T-cell (primary cell): ENCODE results near the gene ZNF740. TPM values are rescaled to one million over a fixed set of nuclear protein-coding genes. Genes with fewer than 3 reads are reported as not detected.

Source experiments
- ATAC-seq, 4 experiments: fragments of 200-7000 bp in 3 of 4; fragments of 150-1000 bp in 1 of 4; cut with Tn5 transposase; replicated peaks in 1 of 4; 1 replicate in 3 of 4; 2 replicates in 1 of 4; pipeline ENCODE4 v1.10.0; 2021; ENCODE audit warnings: moderate library complexity in 3 of 4, mild to moderate bottlenecking in 2 of 4, moderate number of reproducible peaks in 1 of 4
- CTCF ChIA-PET, 2 donors: fragments of 300-600 bp; sonication (Branson Sonifier 250); formaldehyde crosslinking; loops; one replicate each; lab custom pipeline; 2022; ENCODE audit warnings: antibody characterized with exemption in 2 of 2; lab: Charles Lee
- POLR2A ChIA-PET, 2 donors: fragments of 300-600 bp; sonication (Branson Sonifier 250); formaldehyde crosslinking; loops; one replicate each; lab custom pipeline; 2022; ENCODE audit warnings: antibody characterized with exemption in 2 of 2; lab: Charles Lee
- DNase-seq, 35 experiments: peaks; one replicate each; pipeline versions ENCODE4 v3.0.0 to v3.0.0-alpha.2; 2013 to 2023
- H3K27ac ChIP-seq: one replicate; pipeline ENCODE4 v1.5.1; 2013; ENCODE audit warnings: low read length
- H3K27me3 ChIP-seq, 2 experiments: replicated peaks in 1 of 2; 1 replicate in 1 of 2; 2 replicates in 1 of 2; pipeline versions ENCODE4 v1.6.1 to v1.7.0; 2013; ENCODE audit warnings: low read length in 1 of 2, mixed read lengths in 1 of 2; ENCODE audit not compliant: control insufficient read depth in 2 of 2, insufficient read depth in 2 of 2; ENCODE audit errors: extremely low read depth in 1 of 2
- H3K36me3 ChIP-seq, 2 donors: 1 replicate in 1 of 2; 2 replicates in 1 of 2; pipeline versions ENCODE4 v1.6.1 to v1.7.0; 2013; ENCODE audit warnings: low read length in 1 of 2; ENCODE audit not compliant: control insufficient read depth in 2 of 2, insufficient read depth in 1 of 2; ENCODE audit errors: extremely low read depth in 1 of 2
- H3K4me1 ChIP-seq, 2 experiments: 1 replicate in 1 of 2; 2 replicates in 1 of 2; pipeline versions ENCODE4 v1.6.1 to v1.7.0; 2013; ENCODE audit warnings: low read length in 2 of 2, mixed read lengths in 1 of 2; ENCODE audit not compliant: insufficient read depth in 2 of 2, control insufficient read depth in 1 of 2; ENCODE audit errors: extremely low read depth in 1 of 2
- H3K4me3 ChIP-seq, 2 donors: 1 replicate in 1 of 2; 2 replicates in 1 of 2; pipeline versions ENCODE4 v1.5.1 to v1.7.0; 2013; ENCODE audit warnings: mild to moderate bottlenecking in 2 of 2, low read length in 1 of 2, moderate library complexity in 1 of 2; ENCODE audit not compliant: control insufficient read depth in 1 of 2; ENCODE audit errors: extremely low read depth in 1 of 2
- H3K9me3 ChIP-seq: 2 replicates; pipeline ENCODE4 v1.7.0; 2013
- H3K27ac Mint-ChIP-seq, 2 donors: one replicate each; pipeline ENCODE4 v1.8.0; 2020 to 2021; ENCODE audit warnings: mild to moderate bottlenecking in 2 of 2, mixed read lengths in 2 of 2
- H3K27me3 Mint-ChIP-seq, 2 donors: one replicate each; pipeline ENCODE4 v1.8.0; 2021 to 2022; ENCODE audit warnings: mixed read lengths in 2 of 2
- H3K36me3 Mint-ChIP-seq: one replicate; pipeline ENCODE4 v1.8.0; 2021; ENCODE audit warnings: mixed read lengths
- H3K4me1 Mint-ChIP-seq, 3 donors: one replicate each; pipeline ENCODE4 v1.8.0; 2020 to 2022; ENCODE audit warnings: mixed read lengths in 3 of 3, mild to moderate bottlenecking in 1 of 3
- H3K4me3 Mint-ChIP-seq, 3 donors: one replicate each; pipeline ENCODE4 v1.8.0; 2020 to 2022; ENCODE audit warnings: mild to moderate bottlenecking in 3 of 3, mixed read lengths in 3 of 3, moderate library complexity in 3 of 3
- H3K9me3 Mint-ChIP-seq, 3 donors: one replicate each; pipeline ENCODE4 v1.8.0; 2020 to 2022; ENCODE audit warnings: mixed read lengths in 3 of 3
- WGBS: methylation state at CpG from one replicate; pipeline ENCODE4 v1.1.5; 2013; ENCODE audit warnings: missing lambda C conversion rate; ENCODE audit not compliant: insufficient coverage; 5-methylcytosine and 5-hydroxymethylcytosine counted together
- total RNA-seq, 35 experiments: library from RNA in 6 of 35; stranded (reverse) in 6 of 35; fragments of 120-200 nt in 1 of 35; gene quantifications; one replicate each; pipeline versions ENCODE4 v1.2.1 to v1.2.4 and lab custom pipeline; 2013 to 2026

Gene ZNF740
- total RNA-seq, 5 donors from 2014 or later (not counting 1 experiment from before 2014, with no cell fraction given), result 36.4 to 94.2 (median 83.9) TPM

- peak overlapping the region; percentile 73 for H3K27ac ChIP-seq
- H3K9me3 ChIP-seq, result no peaks in the 10 kb centered on the region
- no peak overlapping the region for H3K4me3 ChIP-seq
- H3K27me3 Mint-ChIP-seq, result no peaks in the 10 kb centered on the region
- H3K4me3 Mint-ChIP-seq, result peak overlapping the region; percentile 11 to 42 (median 18)
- H3K36me3 Mint-ChIP-seq, result peaks cover 4% of the 10 kb centered on the region
- no peak for ATAC-seq
- 81% methylated on average over 3 of the region's 10 CpGs for WGBS
- H3K9me3 Mint-ChIP-seq, result no peaks in the 10 kb centered on the region
- peaks cover 0 to 2% of the 10 kb centered on the region in 2 donors for H3K36me3 ChIP-seq
- H3K4me1 ChIP-seq, result peaks cover 19 to 86% of the 10 kb centered on the region in 2 experiments
- peaks cover 50 to 74% (median 69%) of the 10 kb centered on the region in 3 donors for H3K4me1 Mint-ChIP-seq
- ChIA-PET POLR2A (no interaction called here), CTCF (interaction anchor here in 1 of 2 donors (1.3 kb wide), 1 partner anchor 10 kb away, joined by 3 read pairs; no protein-coding TSS in a partner anchor)
- H3K27ac Mint-ChIP-seq, result peak overlapping the region; percentile 84 to 92
- no peaks in the 10 kb centered on the region for H3K27me3 ChIP-seq
- DNase-seq, result no peak
Observed at GRCh38 chr12:53230108-53230845, 49.8 kb downstream of the ZNF740 start.

GRCh38 chr12:53231671-53231920 is 51.1 kb downstream of the ZNF740 start:
- Mint-ChIP-seq H3K9me3 (no peaks in the 10 kb centered on the region), H3K27me3 (no peaks in the 10 kb centered on the region), H3K27ac (peak overlapping the region; percentile 85 to 86), H3K4me3 (peak overlapping the region; percentile 62 to 93 (median 75)), H3K4me1 (peaks cover 53 to 77% (median 73%) of the 10 kb centered on the region in 3 donors), H3K36me3 (peaks cover 4% of the 10 kb centered on the region)
- CTCF ChIA-PET, result no interaction called here
- peak overlapping the region; percentile 73 for H3K27ac ChIP-seq
- H3K9me3 ChIP-seq, result no peaks in the 10 kb centered on the region
- no peak for ATAC-seq
- peaks cover 0 to 2% of the 10 kb centered on the region in 2 donors for H3K36me3 ChIP-seq
- 0% methylated on average over 9 of the region's 9 CpGs for WGBS
- POLR2A ChIA-PET, result no interaction called here
- no peaks in the 10 kb centered on the region for H3K27me3 ChIP-seq
- H3K4me1 ChIP-seq, result peaks cover 24 to 89% of the 10 kb centered on the region in 2 experiments
- DNase-seq, result no peak
- H3K4me3 ChIP-seq, result peak overlapping the region in 1 of 2 donors; percentile 53

- ATAC-seq (peak; percentile 63 to 72 (median 66)), DNase-seq (peak in 30 of 35 experiments; percentile 27 to 72 (median 48))
- Histone ChIP-seq H3K4me3 (peak within 1 kb of the TSS; percentile 50 to 53), H3K4me1 (peaks cover 24 to 89% of the 10 kb centered on the region in 2 experiments), H3K27ac (peak within 1 kb of the TSS; percentile 94), H3K27me3 (no peaks in the 10 kb centered on the region), H3K9me3 (no peaks in the 10 kb centered on the region), H3K36me3 (no peaks in the 10 kb centered on the region)
- Mint-ChIP-seq H3K36me3 (peaks cover under 1% of the 10 kb centered on the region), H3K4me1 (peaks cover 53 to 77% (median 74%) of the 10 kb centered on the region in 3 donors), H3K27me3 (no peaks in the 10 kb centered on the region), H3K27ac (peak within 1 kb of the TSS; percentile 93 to 94), H3K9me3 (no peaks in the 10 kb centered on the region), H3K4me3 (peak within 1 kb of the TSS; percentile 84 to 93 (median 86))
- 0% methylated on average over 18 of the region's 44 CpGs for WGBS
- POLR2A ChIA-PET, result no interaction called here
- CTCF ChIA-PET, result no interaction called here
Observed at GRCh38 chr12:53231921-53232645, 51.6 kb downstream of the ZNF740 start, which contains the start of gene RARG. Gene RARG, minus strand, starts transcription at chr12:53232209. Its CDS starts 4,664 bp downstream, at chr12:53227545.

GRCh38 chr12:53232646-53233461 is 52.3 kb downstream of the ZNF740 start:
- POLR2A ChIA-PET, result no interaction called here
- peak in 23 of 35 experiments; percentile 24 to 58 (median 39) for DNase-seq
- H3K27me3 Mint-ChIP-seq, result no peaks in the 10 kb centered on the region
- Histone ChIP-seq H3K4me1 (peaks cover 24 to 83% of the 10 kb centered on the region in 2 experiments), H3K27ac (peak overlapping the region; percentile 94), H3K4me3 (peak overlapping the region; percentile 50 to 53), H3K27me3 (no peaks in the 10 kb centered on the region), H3K9me3 (no peaks in the 10 kb centered on the region), H3K36me3 (no peaks in the 10 kb centered on the region)
- H3K4me3 Mint-ChIP-seq, result peak overlapping the region; percentile 84 to 93 (median 86)
- 28% methylated on average over 2 of the region's 11 CpGs for WGBS
- CTCF ChIA-PET, result interaction anchor here in 1 of 2 donors (0.6 kb wide), 1 partner anchor 58 kb away, joined by 4 read pairs; no protein-coding TSS in a partner anchor
- peak overlapping the region; percentile 93 to 94 for H3K27ac Mint-ChIP-seq
- no peaks in the 10 kb centered on the region for H3K9me3 Mint-ChIP-seq
- peaks cover 57 to 81% (median 80%) of the 10 kb centered on the region in 3 donors for H3K4me1 Mint-ChIP-seq
- no peaks in the 10 kb centered on the region for H3K36me3 Mint-ChIP-seq
- ATAC-seq, result peak; percentile 29 to 53 (median 36)

- WGBS, result 86% methylated on average over 2 of the region's 7 CpGs
- H3K36me3 ChIP-seq, result no peaks in the 10 kb centered on the region
- ATAC-seq, result no peak
- no peaks in the 10 kb centered on the region for H3K27me3 ChIP-seq
- Mint-ChIP-seq H3K4me3 (peak overlapping the region; percentile 13 to 93 (median 86)), H3K4me1 (peaks cover 57 to 76% (median 74%) of the 10 kb centered on the region in 3 donors), H3K9me3 (no peaks in the 10 kb centered on the region), H3K27ac (peak overlapping the region; percentile 93 to 94), H3K27me3 (no peaks in the 10 kb centered on the region), H3K36me3 (no peaks in the 10 kb centered on the region)
- ChIA-PET CTCF (interaction anchor here in 1 of 2 donors (0.6 kb wide), 1 partner anchor 58 kb away, joined by 4 read pairs; no protein-coding TSS in a partner anchor), POLR2A (no interaction called here)
- DNase-seq, result no peak
- H3K9me3 ChIP-seq, result no peaks in the 10 kb centered on the region
- H3K27ac ChIP-seq, result peak overlapping the region; percentile 94
- H3K4me3 ChIP-seq, result no peak overlapping the region
- peaks cover 24 to 81% of the 10 kb centered on the region in 2 experiments for H3K4me1 ChIP-seq
Observed at GRCh38 chr12:53233671-53234121, 53.2 kb downstream of the ZNF740 start.
